Endodermal cell (in vitro differentiated cells): Measurements from ENCODE around the gene GFM2. TPM values are rescaled to one million over a fixed set of nuclear protein-coding genes. Genes with fewer than 3 reads are reported as not detected.
A peak's percentile ranks its signal among the peaks of the same experiment; 100 is the strongest.

Experiments
- DNase-seq: peaks from one replicate; pipeline ENCODE4 v3.0.0-alpha.2; 2017
- H3K27ac ChIP-seq: 2 replicates; pipeline ENCODE4 v1.5.1; 2013; ENCODE audit warnings: mild to moderate bottlenecking, low read depth, low read length, moderate library complexity
- H3K27me3 ChIP-seq: 2 replicates; pipeline ENCODE4 v1.6.1; 2013; ENCODE audit warnings: mild to moderate bottlenecking, low read length, moderate library complexity; ENCODE audit not compliant: insufficient read depth, control insufficient read depth, poor library complexity, severe bottlenecking
- H3K36me3 ChIP-seq: 2 replicates; pipeline ENCODE4 v1.7.0; 2013; ENCODE audit warnings: mild to moderate bottlenecking, low read length, moderate library complexity; ENCODE audit not compliant: control insufficient read depth, insufficient read depth
- H3K4me1 ChIP-seq: one replicate; pipeline ENCODE4 v1.7.0; 2013; ENCODE audit warnings: low read length; ENCODE audit not compliant: control insufficient read depth, insufficient read depth
- H3K4me3 ChIP-seq: 2 replicates; pipeline ENCODE4 v1.5.1; 2013; ENCODE audit warnings: mild to moderate bottlenecking, low read length, moderate library complexity
- H3K9ac ChIP-seq: 2 replicates; pipeline ENCODE4 v1.6.1; 2013; ENCODE audit warnings: mild to moderate bottlenecking, low read length, moderate library complexity; ENCODE audit not compliant: poor library complexity, severe bottlenecking; ENCODE audit errors: extremely low read depth
- H3K9me3 ChIP-seq: 2 replicates; pipeline ENCODE4 v1.6.1; 2013; ENCODE audit warnings: mild to moderate bottlenecking, low read length, moderate library complexity; ENCODE audit not compliant: control insufficient read depth
- H3K27ac Mint-ChIP-seq: 2 replicates; pipeline ENCODE4 v1.8.0; 2020; ENCODE audit warnings: mixed read lengths
- H3K27me3 Mint-ChIP-seq: 2 replicates; pipeline ENCODE4 v1.8.0; 2021; ENCODE audit warnings: mild to moderate bottlenecking, mixed read lengths; ENCODE audit not compliant: insufficient read depth
- H3K36me3 Mint-ChIP-seq: 2 replicates; pipeline ENCODE4 v1.8.0; 2020; ENCODE audit warnings: low read depth, mixed read lengths
- H3K4me1 Mint-ChIP-seq: 2 replicates; pipeline ENCODE4 v1.8.0; 2020; ENCODE audit warnings: mixed read lengths
- H3K4me3 Mint-ChIP-seq: 2 replicates; pipeline ENCODE4 v1.8.0; 2020; ENCODE audit warnings: mild to moderate bottlenecking, moderate library complexity, mixed read lengths
- H3K9me3 Mint-ChIP-seq: 2 replicates; pipeline ENCODE4 v1.8.0; 2020; ENCODE audit warnings: mild to moderate bottlenecking, mixed read lengths
- WGBS, 2 experiments: methylation state at CpG; one replicate each; pipeline versions ENCODE4 v1.1.5 to v1.1.7; 2013; ENCODE audit warnings: missing lambda C conversion rate in 2 of 2, mixed read lengths in 1 of 2; ENCODE audit not compliant: insufficient coverage in 1 of 2, insufficient read length in 1 of 2; 5-methylcytosine and 5-hydroxymethylcytosine counted together
- long read RNA-seq, 4 experiments: library from polyadenylated mRNA in 2 of 4; library from RNA in 1 of 4; library from capped mRNA in 1 of 4; stranded (forward) in 3 of 4; unstranded in 1 of 4; transcript quantifications; one replicate each; pipeline ENCODE4 v2.0.0, GENCODE V29; 2020 to 2021; ENCODE audit warnings: inconsistent platforms in 1 of 4
- polyA plus RNA-seq, 2 experiments: library from polyadenylated mRNA; stranded (reverse); fragments of 50-300 nt; gene quantifications; one replicate each; pipeline ENCODE4 v1.2.3, GENCODE V29; 2013
- total RNA-seq, 2 donors: library from RNA; stranded (reverse); fragmentation: NEBNext Ultra II Directional in 1 of 2; extraction: Animal tissue kit (Norgen Biotek cat#: 25700) in 1 of 2; gene quantifications; 2 replicates in 1 of 2; 3 replicates in 1 of 2; pipeline ENCODE4 v1.2.1, GENCODE V29; 2021
- TF ChIP-seq, protein P1 (sequence below): fragments of 200-600 bp; sonication (generic); conservative IDR thresholded peaks from 2 replicates; pipeline ENCODE4 v1.5.0; 2021; ENCODE audit warnings: antibody characterized with exemption, mild to moderate bottlenecking

The GFM2 gene, protein sequence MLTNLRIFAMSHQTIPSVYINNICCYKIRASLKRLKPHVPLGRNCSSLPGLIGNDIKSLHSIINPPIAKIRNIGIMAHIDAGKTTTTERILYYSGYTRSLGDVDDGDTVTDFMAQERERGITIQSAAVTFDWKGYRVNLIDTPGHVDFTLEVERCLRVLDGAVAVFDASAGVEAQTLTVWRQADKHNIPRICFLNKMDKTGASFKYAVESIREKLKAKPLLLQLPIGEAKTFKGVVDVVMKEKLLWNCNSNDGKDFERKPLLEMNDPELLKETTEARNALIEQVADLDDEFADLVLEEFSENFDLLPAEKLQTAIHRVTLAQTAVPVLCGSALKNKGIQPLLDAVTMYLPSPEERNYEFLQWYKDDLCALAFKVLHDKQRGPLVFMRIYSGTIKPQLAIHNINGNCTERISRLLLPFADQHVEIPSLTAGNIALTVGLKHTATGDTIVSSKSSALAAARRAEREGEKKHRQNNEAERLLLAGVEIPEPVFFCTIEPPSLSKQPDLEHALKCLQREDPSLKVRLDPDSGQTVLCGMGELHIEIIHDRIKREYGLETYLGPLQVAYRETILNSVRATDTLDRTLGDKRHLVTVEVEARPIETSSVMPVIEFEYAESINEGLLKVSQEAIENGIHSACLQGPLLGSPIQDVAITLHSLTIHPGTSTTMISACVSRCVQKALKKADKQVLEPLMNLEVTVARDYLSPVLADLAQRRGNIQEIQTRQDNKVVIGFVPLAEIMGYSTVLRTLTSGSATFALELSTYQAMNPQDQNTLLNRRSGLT
- total RNA-seq: 10 to 100 TPM; 43.1 to 44.5 TPM
- polyA plus RNA-seq (2013, experiment 1 of 2): 33.4 TPM
- polyA plus RNA-seq (2013, experiment 2 of 2): 33.5 TPM
- long read RNA-seq, experiment 1, transcript GFM2-201 (21 exons, 3,249 nt): major isoform, 7 of 21 reads
- long read RNA-seq, experiment 1, partial matches to known transcripts: 7 of 21 reads
- long read RNA-seq, experiment 1, other reads (novel, unspliced or antisense): 7 of 21 reads
- long read RNA-seq, experiment 2, transcript GFM2-201 (21 exons, 3,249 nt): major isoform, 93 of 128 reads
- long read RNA-seq, experiment 2, partial matches to known transcripts: 16 of 128 reads
- long read RNA-seq, experiment 2, other reads (novel, unspliced or antisense): 17 of 128 reads
- long read RNA-seq, experiment 3, transcript GFM2-201 (21 exons, 3,249 nt): major isoform, 284 of 335 reads
- long read RNA-seq, experiment 3, partial matches to known transcripts: 19 of 335 reads
- long read RNA-seq, experiment 3, other reads (novel, unspliced or antisense): 27 of 335 reads
- long read RNA-seq, experiment 4, transcript GFM2-201 (21 exons, 3,249 nt): major isoform, 14 of 22 reads
- long read RNA-seq, experiment 4, partial matches to known transcripts: 5 of 22 reads
- long read RNA-seq, experiment 4, other reads (novel, unspliced or antisense): 2 of 22 reads

DNA sequence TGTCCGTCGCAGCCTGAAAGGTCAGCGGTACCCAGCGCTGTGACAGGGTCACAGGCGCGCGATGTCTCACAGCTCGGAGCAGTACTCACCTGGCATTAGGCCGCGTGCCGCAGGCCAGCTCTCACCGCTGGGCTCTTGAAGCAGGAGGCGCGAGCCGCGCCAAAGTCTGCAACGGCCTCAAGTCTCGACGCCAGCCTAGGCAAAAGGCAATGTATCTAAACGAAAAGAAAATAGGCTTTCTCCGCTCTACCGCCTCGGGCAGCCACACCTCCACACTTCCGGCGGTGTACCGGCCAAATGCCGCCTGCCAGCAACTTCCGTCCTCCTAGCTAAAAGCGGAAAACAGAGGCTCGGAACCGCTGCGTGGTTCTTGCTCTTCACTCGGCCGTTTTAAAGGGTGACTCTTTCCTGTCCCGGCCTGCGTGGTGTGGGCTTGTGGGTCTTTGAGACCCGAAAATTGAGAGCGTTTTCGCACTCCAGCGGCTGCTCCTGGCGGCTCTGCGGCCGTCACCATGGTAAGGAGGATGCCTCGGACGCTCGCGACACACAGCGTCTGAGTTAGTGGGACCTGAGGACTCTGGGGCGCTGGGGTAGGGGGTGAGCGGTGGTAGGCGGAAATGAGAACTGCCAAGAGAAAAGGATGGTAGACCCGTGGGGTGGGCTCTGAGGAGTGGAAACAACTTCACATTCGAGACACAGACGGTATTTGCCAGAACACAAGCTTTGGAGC lies at the start of gene GFM2, which contains the start of gene NSA2:
Gene GFM2 (minus strand): TSS at position 269 of the 730 bp plus-strand sequence. CDS start 3,375 bp downstream, outside the sequence.
Gene NSA2 (plus strand): TSS at position 401 of the 730 bp plus-strand sequence. CDS start 112 bp downstream, at position 513.
- H3K4me1 Mint-ChIP-seq: peaks cover 20% of the 10 kb centered on the region
- Histone ChIP-seq H3K9me3 (no peaks in the 10 kb centered on the region), H3K36me3 (peaks cover 41% of the 10 kb centered on the region), H3K27me3 (no peaks in the 10 kb centered on the region), H3K9ac (peak within 1 kb of the TSS; percentile 87), H3K4me1 (peaks cover 8% of the 10 kb centered on the region), H3K27ac (peak within 1 kb of the TSS; percentile 72), H3K4me3 (peak within 1 kb of the TSS; percentile 98)
- H3K9me3 Mint-ChIP-seq: no peaks in the 10 kb centered on the region
- WGBS, 2 experiments: 0 to 1% methylated on average over 20 to 54 of the region's 54 CpGs
- TF ChIP-seq, protein P1, sequence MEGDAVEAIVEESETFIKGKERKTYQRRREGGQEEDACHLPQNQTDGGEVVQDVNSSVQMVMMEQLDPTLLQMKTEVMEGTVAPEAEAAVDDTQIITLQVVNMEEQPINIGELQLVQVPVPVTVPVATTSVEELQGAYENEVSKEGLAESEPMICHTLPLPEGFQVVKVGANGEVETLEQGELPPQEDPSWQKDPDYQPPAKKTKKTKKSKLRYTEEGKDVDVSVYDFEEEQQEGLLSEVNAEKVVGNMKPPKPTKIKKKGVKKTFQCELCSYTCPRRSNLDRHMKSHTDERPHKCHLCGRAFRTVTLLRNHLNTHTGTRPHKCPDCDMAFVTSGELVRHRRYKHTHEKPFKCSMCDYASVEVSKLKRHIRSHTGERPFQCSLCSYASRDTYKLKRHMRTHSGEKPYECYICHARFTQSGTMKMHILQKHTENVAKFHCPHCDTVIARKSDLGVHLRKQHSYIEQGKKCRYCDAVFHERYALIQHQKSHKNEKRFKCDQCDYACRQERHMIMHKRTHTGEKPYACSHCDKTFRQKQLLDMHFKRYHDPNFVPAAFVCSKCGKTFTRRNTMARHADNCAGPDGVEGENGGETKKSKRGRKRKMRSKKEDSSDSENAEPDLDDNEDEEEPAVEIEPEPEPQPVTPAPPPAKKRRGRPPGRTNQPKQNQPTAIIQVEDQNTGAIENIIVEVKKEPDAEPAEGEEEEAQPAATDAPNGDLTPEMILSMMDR: no peak
- H3K4me3 Mint-ChIP-seq: peak within 1 kb of the TSS; percentile 98
- H3K36me3 Mint-ChIP-seq: peaks cover 35% of the 10 kb centered on the region
- H3K27ac Mint-ChIP-seq: peak within 1 kb of the TSS; percentile 97
- DNase-seq: peak; percentile 98
- no peaks in the 10 kb centered on the region for H3K27me3 Mint-ChIP-seq

DNA sequence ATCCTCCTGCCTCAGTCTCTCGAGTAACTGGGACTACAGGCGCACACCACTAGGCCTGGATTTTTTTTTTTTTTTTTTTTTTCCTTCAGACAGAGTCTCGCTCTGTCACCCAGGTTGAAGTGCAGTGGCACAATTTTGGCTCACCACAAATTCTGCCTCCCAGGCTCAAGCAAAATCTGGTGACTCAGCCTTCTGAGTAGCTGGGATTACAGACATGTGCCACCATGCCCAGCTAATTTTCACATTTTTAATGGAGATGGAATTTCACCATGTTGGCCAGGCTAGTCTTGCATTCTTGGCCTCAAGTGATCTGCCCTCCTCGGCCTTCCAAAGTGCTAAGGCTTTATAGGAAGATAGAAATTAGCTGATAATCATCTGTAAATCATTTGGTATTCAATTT lies 44.0 kb upstream of the GFM2 start:
- H3K36me3 ChIP-seq: peaks cover 41% of the 10 kb centered on the region
- TF ChIP-seq, protein P1: no peak
- Mint-ChIP-seq H3K4me3 (no peak overlapping the region), H3K4me1 (peaks cover 19% of the 10 kb centered on the region), H3K27ac (no peak overlapping the region), H3K36me3 (peaks cover 55% of the 10 kb centered on the region), H3K9me3 (peaks cover 2% of the 10 kb centered on the region), H3K27me3 (no peaks in the 10 kb centered on the region)
- no peak for DNase-seq
- no peaks in the 10 kb centered on the region for H3K27me3 ChIP-seq
- H3K4me3 ChIP-seq: no peak overlapping the region
- no peak overlapping the region for H3K9ac ChIP-seq
- no peaks in the 10 kb centered on the region for H3K9me3 ChIP-seq
- H3K4me1 ChIP-seq: no peaks in the 10 kb centered on the region
- H3K27ac ChIP-seq: no peak overlapping the region
- 91 to 96% methylated on average over 3 to 4 of the region's 4 CpGs for WGBS, 2 experiments
